BE2C (cell line): ENCODE measurements around the gene ELF5.

ENCODE experiments used
- DNase-seq: peaks from one replicate; pipeline ENCODE4 v3.0.0-alpha.2; 2020
- H3K27me3 ChIP-seq: fragments of 250-450 bp; sonication (Bioruptor Pico); 2 replicates; pipeline ENCODE4 v1.5.1; 2020; ENCODE audit warnings: mild to moderate bottlenecking
- H3K36me3 ChIP-seq: fragments of 250-450 bp; sonication (Bioruptor Pico); 2 replicates; pipeline ENCODE4 v1.5.1; 2020; ENCODE audit warnings: mild to moderate bottlenecking
- H3K4me1 ChIP-seq: fragments of 250-450 bp; sonication (Bioruptor Pico); 2 replicates; pipeline ENCODE4 v1.5.1; 2020
- H3K4me3 ChIP-seq: 2 replicates; pipeline ENCODE4 v1.5.1; 2011; ENCODE audit warnings: low read depth, low read length
- H3K9me3 ChIP-seq: fragments of 250-450 bp; sonication (Bioruptor Pico); 2 replicates; pipeline ENCODE4 v1.5.1; 2020
- TF ChIP-seq, protein P1 (sequence below): IDR thresholded peaks from 2 replicates; pipeline ENCODE4 v1.5.1; 2012; ENCODE audit warnings: mild to moderate bottlenecking, low read depth, low read length

The ELF5 gene

DNA sequence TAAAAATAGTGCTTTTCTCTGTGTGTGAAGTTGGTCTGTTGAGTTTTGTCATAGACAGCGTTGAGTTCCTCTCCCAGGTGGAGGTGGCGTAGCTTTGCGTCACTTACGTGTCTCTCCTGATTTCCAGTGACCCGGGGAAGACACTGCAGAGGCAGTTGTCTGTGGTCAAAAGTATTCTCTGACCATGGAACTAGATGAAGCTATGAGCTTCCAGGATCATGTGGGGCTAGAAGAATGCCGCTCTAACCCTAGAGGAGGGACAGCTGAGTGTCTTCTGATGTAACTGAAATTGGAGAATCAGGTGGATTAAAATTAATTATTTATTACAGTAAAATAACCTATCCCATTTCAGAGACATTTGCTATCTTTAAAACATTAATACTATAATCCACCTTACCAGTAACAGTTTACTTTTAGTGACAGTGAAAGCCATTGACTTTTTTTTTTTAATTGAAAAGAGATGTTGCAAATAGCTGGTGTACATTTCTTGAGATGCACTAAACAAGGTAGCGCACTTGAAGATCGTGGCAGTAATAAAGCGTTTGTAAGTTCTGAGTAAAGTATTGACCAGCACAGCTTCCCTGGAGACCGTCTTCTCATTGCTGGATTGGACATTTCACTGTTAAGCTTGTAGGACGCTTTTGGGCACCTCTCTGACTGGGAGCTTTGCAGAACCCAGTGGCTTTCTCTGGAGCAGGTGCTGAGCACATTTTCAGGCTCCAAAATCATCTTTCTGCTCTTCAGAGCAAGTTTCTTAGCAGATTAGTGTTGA, 65.2 kb downstream of the ELF5 start:
- TF ChIP-seq, protein P1, sequence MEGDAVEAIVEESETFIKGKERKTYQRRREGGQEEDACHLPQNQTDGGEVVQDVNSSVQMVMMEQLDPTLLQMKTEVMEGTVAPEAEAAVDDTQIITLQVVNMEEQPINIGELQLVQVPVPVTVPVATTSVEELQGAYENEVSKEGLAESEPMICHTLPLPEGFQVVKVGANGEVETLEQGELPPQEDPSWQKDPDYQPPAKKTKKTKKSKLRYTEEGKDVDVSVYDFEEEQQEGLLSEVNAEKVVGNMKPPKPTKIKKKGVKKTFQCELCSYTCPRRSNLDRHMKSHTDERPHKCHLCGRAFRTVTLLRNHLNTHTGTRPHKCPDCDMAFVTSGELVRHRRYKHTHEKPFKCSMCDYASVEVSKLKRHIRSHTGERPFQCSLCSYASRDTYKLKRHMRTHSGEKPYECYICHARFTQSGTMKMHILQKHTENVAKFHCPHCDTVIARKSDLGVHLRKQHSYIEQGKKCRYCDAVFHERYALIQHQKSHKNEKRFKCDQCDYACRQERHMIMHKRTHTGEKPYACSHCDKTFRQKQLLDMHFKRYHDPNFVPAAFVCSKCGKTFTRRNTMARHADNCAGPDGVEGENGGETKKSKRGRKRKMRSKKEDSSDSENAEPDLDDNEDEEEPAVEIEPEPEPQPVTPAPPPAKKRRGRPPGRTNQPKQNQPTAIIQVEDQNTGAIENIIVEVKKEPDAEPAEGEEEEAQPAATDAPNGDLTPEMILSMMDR = no peak

DNA sequence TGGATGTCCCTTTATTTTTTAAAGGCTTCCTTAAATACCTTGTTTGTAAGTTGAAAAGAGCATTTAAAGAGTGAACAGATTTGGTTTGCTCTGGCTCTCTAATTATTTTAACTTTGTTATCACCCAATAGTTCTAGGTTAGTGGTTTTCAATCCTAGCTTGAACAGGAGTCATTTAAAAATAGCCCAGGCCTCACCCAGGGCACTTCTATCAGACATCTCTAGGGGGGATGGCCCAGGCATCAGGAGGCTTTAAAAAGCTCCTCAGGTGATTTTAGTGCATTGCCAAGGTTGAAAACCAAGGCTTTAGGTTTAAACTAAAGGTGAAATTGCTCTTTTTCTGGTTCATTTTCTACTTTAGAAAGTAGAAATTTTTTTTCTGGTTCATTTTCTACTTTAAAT, 66.5 kb downstream of the ELF5 start:
- Histone ChIP-seq H3K4me1 (no peaks in the 10 kb centered on the region), H3K4me3 (no peak overlapping the region), H3K27me3 (no peaks in the 10 kb centered on the region), H3K36me3 (no peaks in the 10 kb centered on the region), H3K9me3 (no peaks in the 10 kb centered on the region)
- DNase-seq = no peak
- TF ChIP-seq, protein P1 = no peak

More for the DNA sequence above, 65.2 kb downstream of the ELF5 start:
- no peak for DNase-seq
- no peaks in the 10 kb centered on the region for H3K9me3 ChIP-seq
- H3K36me3 ChIP-seq = no peaks in the 10 kb centered on the region
- no peaks in the 10 kb centered on the region for H3K27me3 ChIP-seq
- no peaks in the 10 kb centered on the region for H3K4me1 ChIP-seq
- H3K4me3 ChIP-seq = no peak overlapping the region

DNA sequence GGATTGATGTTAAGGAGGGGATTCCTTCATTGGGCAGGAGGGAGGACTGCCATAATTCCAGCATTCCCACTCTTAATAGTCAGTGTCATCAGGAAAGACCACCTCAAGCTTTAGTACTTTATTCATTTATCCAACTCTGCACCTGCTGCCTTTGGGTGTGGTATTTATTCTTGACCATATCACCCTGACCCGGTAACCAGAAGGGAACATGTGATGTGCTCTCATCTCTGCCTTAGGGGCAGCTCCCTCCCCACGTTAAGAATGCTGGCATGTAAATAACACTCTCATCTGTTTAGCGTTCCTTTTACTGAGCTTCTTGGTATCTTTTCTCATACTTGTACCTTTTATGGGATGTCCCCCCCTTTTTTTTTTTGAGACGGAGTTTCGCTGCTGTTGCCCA, 67.2 kb downstream of the ELF5 start:
- DNase-seq = no peak
- TF ChIP-seq, protein P1 = no peak
- Histone ChIP-seq H3K4me1 (no peaks in the 10 kb centered on the region), H3K4me3 (no peak overlapping the region), H3K36me3 (no peaks in the 10 kb centered on the region), H3K9me3 (no peaks in the 10 kb centered on the region), H3K27me3 (no peaks in the 10 kb centered on the region)

DNA sequence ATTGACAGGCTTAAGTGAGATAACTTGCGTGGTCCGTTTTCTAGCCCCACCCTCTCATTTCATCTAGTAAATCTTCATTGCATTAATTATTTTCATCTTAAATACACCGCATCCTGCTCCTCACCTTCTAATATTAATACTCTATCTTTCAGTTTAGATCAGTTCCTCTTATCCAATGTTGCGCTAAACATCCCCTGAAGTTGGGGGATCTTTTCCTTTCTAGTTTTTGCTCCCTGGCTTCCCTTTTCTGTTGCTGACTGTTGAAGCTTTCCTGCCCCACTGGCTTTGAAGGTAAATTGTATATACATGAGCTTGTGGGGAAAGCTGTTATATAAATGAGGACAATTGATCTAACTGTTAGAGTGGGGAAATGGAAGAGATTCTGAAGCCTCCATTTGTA, 67.6 kb downstream of the ELF5 start:
- DNase-seq = no peak

DNA sequence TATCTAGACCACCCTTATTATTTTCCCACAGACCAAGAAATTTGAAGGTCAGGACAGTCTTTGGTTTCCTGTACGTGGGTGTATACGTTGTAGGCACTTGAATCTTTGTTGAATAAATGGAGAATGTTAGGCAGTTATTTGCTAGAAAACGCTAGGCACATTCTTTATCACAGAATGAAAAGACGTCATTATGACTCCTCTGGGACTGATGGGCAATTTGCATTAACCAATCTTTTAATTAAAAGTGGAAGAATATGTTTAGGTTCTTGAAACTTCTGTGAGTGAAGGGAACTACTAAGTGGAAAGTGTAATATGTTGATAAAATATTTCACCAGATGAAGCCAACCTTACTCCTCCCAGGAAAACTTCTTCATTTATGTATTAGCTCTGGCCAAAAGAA, 69.2 kb downstream of the ELF5 start:
- DNase-seq = no peak
- TF ChIP-seq, protein P1 = no peak
- H3K4me1 ChIP-seq = no peaks in the 10 kb centered on the region
- no peaks in the 10 kb centered on the region for H3K27me3 ChIP-seq
- H3K36me3 ChIP-seq = no peaks in the 10 kb centered on the region
- H3K9me3 ChIP-seq = no peaks in the 10 kb centered on the region
- no peak overlapping the region for H3K4me3 ChIP-seq

More for the DNA sequence above, 67.6 kb downstream of the ELF5 start:
- Histone ChIP-seq H3K36me3 (no peaks in the 10 kb centered on the region), H3K4me1 (no peaks in the 10 kb centered on the region), H3K4me3 (no peak overlapping the region), H3K9me3 (no peaks in the 10 kb centered on the region), H3K27me3 (no peaks in the 10 kb centered on the region)
- TF ChIP-seq, protein P1 = no peak

DNA sequence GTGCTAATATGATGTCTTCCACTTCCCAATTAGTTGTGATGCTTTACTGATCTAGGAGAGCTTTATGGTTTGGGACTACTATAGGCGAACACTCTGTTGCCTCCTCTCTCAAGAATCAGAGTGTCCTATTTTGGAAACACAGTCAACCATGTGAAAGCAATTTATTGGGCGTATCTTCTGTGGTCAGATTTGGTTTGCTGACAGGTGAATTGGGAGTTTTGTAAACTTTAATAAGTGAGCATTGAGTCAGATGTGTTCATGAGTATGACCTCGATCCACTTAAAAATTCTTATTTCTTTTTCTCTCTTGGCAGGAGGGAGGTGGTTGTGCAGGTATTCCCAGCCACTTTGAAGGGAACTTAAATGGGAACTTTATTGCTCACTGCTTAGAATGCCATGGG, 70.5 kb downstream of the ELF5 start:
- no peaks in the 10 kb centered on the region for H3K4me1 ChIP-seq
- H3K27me3 ChIP-seq = no peaks in the 10 kb centered on the region
- no peaks in the 10 kb centered on the region for H3K36me3 ChIP-seq
- TF ChIP-seq, protein P1 = no peak
- DNase-seq = no peak
- no peaks in the 10 kb centered on the region for H3K9me3 ChIP-seq
- H3K4me3 ChIP-seq = no peak overlapping the region
